Adipocyte (in vitro differentiated cells): ENCODE data around the gene WSCD1.

ENCODE experiments used
- DNase-seq: peaks from one replicate; pipeline ENCODE4 v3.0.0-alpha.2; 2015; ENCODE audit warnings: low read depth
- H3K27me3 ChIP-seq: replicated peaks from 2 replicates; pipeline ENCODE4 v1.7.0; 2013; ENCODE audit warnings: mild to moderate bottlenecking, low read length, moderate library complexity; ENCODE audit not compliant: control insufficient read depth, insufficient read depth
- H3K36me3 ChIP-seq: 2 replicates; pipeline ENCODE4 v1.7.0; 2013; ENCODE audit warnings: low read length, mild to moderate bottlenecking, moderate library complexity; ENCODE audit not compliant: control insufficient read depth, insufficient read depth, severe bottlenecking
- H3K4me1 ChIP-seq: 2 replicates; pipeline ENCODE4 v1.7.0; 2013; ENCODE audit warnings: mild to moderate bottlenecking, low read length, moderate library complexity; ENCODE audit not compliant: control insufficient read depth, insufficient read depth
- H3K4me3 ChIP-seq: 2 replicates; pipeline ENCODE4 v1.7.0; 2013; ENCODE audit warnings: mild to moderate bottlenecking, low read length, moderate library complexity
- H3K9ac ChIP-seq: 2 replicates; pipeline ENCODE4 v1.7.0; 2013; ENCODE audit warnings: mild to moderate bottlenecking, low read length, moderate library complexity
- H3K9me3 ChIP-seq: 2 replicates; pipeline ENCODE4 v1.7.0; 2013; ENCODE audit warnings: mild to moderate bottlenecking, low read length, moderate library complexity; ENCODE audit not compliant: control insufficient read depth

WSCD1 gene

GRCh38 chr17:6075050-6075449, 4.9 kb downstream of the WSCD1 start:
- Histone ChIP-seq H3K4me3 (no peak overlapping the region), H3K9me3 (no peaks in the 10 kb centered on the region), H3K27me3 (peaks cover 50% of the 10 kb centered on the region), H3K4me1 (peaks cover 3% of the 10 kb centered on the region), H3K36me3 (no peaks in the 10 kb centered on the region), H3K9ac (no peak overlapping the region)
- no peak for DNase-seq

GRCh38 chr17:6075845-6076244, 5.7 kb downstream of the WSCD1 start:
- H3K4me1 ChIP-seq: peaks cover 3% of the 10 kb centered on the region
- no peak overlapping the region for H3K9ac ChIP-seq
- H3K9me3 ChIP-seq: no peaks in the 10 kb centered on the region
- DNase-seq: no peak
- H3K27me3 ChIP-seq: peaks cover 53% of the 10 kb centered on the region
- no peaks in the 10 kb centered on the region for H3K36me3 ChIP-seq
- H3K4me3 ChIP-seq: no peak overlapping the region

- H3K4me3 ChIP-seq: no peak overlapping the region
- DNase-seq: no peak
- H3K27me3 ChIP-seq: peaks cover 40% of the 10 kb centered on the region
- H3K4me1 ChIP-seq: no peaks in the 10 kb centered on the region
- no peak overlapping the region for H3K9ac ChIP-seq
- H3K9me3 ChIP-seq: no peaks in the 10 kb centered on the region
- no peaks in the 10 kb centered on the region for H3K36me3 ChIP-seq
Observed at GRCh38 chr17:6077752-6078151, 7.6 kb downstream of the WSCD1 start.

- Histone ChIP-seq H3K36me3 (no peaks in the 10 kb centered on the region), H3K4me3 (no peak overlapping the region), H3K9me3 (no peaks in the 10 kb centered on the region), H3K9ac (no peak overlapping the region), H3K4me1 (no peaks in the 10 kb centered on the region), H3K27me3 (peaks cover 41% of the 10 kb centered on the region)
- no peak for DNase-seq
Observed at GRCh38 chr17:6078458-6078871, 8.3 kb downstream of the WSCD1 start.

- Histone ChIP-seq H3K27me3 (peaks cover 42% of the 10 kb centered on the region), H3K4me1 (no peaks in the 10 kb centered on the region), H3K9me3 (no peaks in the 10 kb centered on the region), H3K36me3 (no peaks in the 10 kb centered on the region), H3K4me3 (no peak overlapping the region), H3K9ac (no peak overlapping the region)
- peak; percentile 3 for DNase-seq
Observed at GRCh38 chr17:6079155-6079888, 9.1 kb downstream of the WSCD1 start.

GRCh38 chr17:6079960-6080359, 9.8 kb downstream of the WSCD1 start:
- Histone ChIP-seq H3K27me3 (peaks cover 39% of the 10 kb centered on the region), H3K9ac (no peak overlapping the region), H3K36me3 (no peaks in the 10 kb centered on the region), H3K4me1 (no peaks in the 10 kb centered on the region), H3K4me3 (no peak overlapping the region), H3K9me3 (no peaks in the 10 kb centered on the region)
- DNase-seq: no peak

- no peak for DNase-seq
- H3K9ac ChIP-seq: no peak overlapping the region
- H3K4me1 ChIP-seq: no peaks in the 10 kb centered on the region
- H3K4me3 ChIP-seq: no peak overlapping the region
- H3K9me3 ChIP-seq: no peaks in the 10 kb centered on the region
- H3K27me3 ChIP-seq: peaks cover 40% of the 10 kb centered on the region
- no peaks in the 10 kb centered on the region for H3K36me3 ChIP-seq
Observed at GRCh38 chr17:6080711-6081430, 10.7 kb downstream of the WSCD1 start.

GRCh38 chr17:6082335-6082734, 12.2 kb downstream of the WSCD1 start:
- Histone ChIP-seq H3K4me3 (no peak overlapping the region), H3K9ac (no peak overlapping the region), H3K27me3 (peaks cover 37% of the 10 kb centered on the region), H3K36me3 (no peaks in the 10 kb centered on the region), H3K9me3 (no peaks in the 10 kb centered on the region), H3K4me1 (no peaks in the 10 kb centered on the region)
- no peak for DNase-seq

GRCh38 chr17:6084311-6085161, 14.4 kb downstream of the WSCD1 start:
- H3K27me3 ChIP-seq: peaks cover 26% of the 10 kb centered on the region
- no peaks in the 10 kb centered on the region for H3K36me3 ChIP-seq
- no peaks in the 10 kb centered on the region for H3K9me3 ChIP-seq
- DNase-seq: no peak
- H3K4me1 ChIP-seq: no peaks in the 10 kb centered on the region
- no peak overlapping the region for H3K9ac ChIP-seq
- H3K4me3 ChIP-seq: no peak overlapping the region

- Histone ChIP-seq H3K4me1 (no peaks in the 10 kb centered on the region), H3K27me3 (peaks cover 18% of the 10 kb centered on the region), H3K9ac (no peak overlapping the region), H3K9me3 (no peaks in the 10 kb centered on the region), H3K4me3 (no peak overlapping the region), H3K36me3 (no peaks in the 10 kb centered on the region)
- no peak for DNase-seq
Observed at GRCh38 chr17:6085812-6086211, 15.6 kb downstream of the WSCD1 start.
